HL-60 (cell line): ENCODE data around the gene GNG4.

Source experiments
- CTCF ChIP-seq: IDR thresholded peaks from one replicate; pipeline ENCODE4 v1.5.1; 2011; ENCODE audit warnings: low read length, control low read depth, inconsistent platforms; ENCODE audit not compliant: insufficient read depth
- REST ChIP-seq: IDR thresholded peaks from 2 replicates; pipeline ENCODE4 v1.6.1; 2012; ENCODE audit warnings: low read depth; ENCODE audit not compliant: insufficient replicate concordance

GRCh38 chr1:235515844-235516512 is 133.6 kb downstream of the GNG4 start:
- TF ChIP-seq CTCF (no peak), REST (no peak)
